T-helper 1 cell treated with Interleukin-12 subunit alpha and Interleukin-12 subunit beta and Interleukin-4 antibody, amounts not matched to agents 30 ng/mL and 1 ng/mL, for 36 hours (primary cell): ENCODE data around the gene RBMS3. TPM values are rescaled to one million over a fixed set of nuclear protein-coding genes. Genes with fewer than 3 reads are reported as not detected.

Experiments
- intact Hi-C: fragments of 100-400 bp; cut with micrococcal nuclease; formaldehyde crosslinking; loops from one replicate; pipeline ENCODE4 v1.15.1; 2024
- total RNA-seq: library from RNA; stranded (reverse); gene quantifications from 2 replicates; pipeline ENCODE4 v1.2.3, GENCODE V29; 2022

The RBMS3 gene
- total RNA-seq, 1 donor from 2014 or later: 4.1 TPM

GRCh38 chr3:29275309-29275708 is 5.6 kb upstream of the RBMS3 start:
- intact Hi-C loops: no loop called here

GRCh38 chr3:29277249-29277648 is 3.6 kb upstream of the RBMS3 start:
- intact Hi-C loops: no loop called here

- intact Hi-C loops: no loop called here
These were observed 1.6 kb upstream of the RBMS3 start for GRCh38 chr3:29279286-29279685.

GRCh38 chr3:29279806-29280205 is 1.1 kb upstream of the RBMS3 start:
- intact Hi-C loops: loop anchor here (2.0 to 10.0 kb wide), 5 partner anchors 98 to 1325 kb away; partner anchors contain the start of gene TGFBR2

- intact Hi-C loops: loop anchor here (2.0 to 10.0 kb wide), 5 partner anchors 99 to 1324 kb away; partner anchors contain the start of gene TGFBR2
These were observed 148 bp downstream of the RBMS3 start for GRCh38 chr3:29281094-29281343.

GRCh38 chr3:29281344-29282241 is 722 bp downstream of the RBMS3 start:
- intact Hi-C loops: loop anchor here (1.0 to 10.0 kb wide), 8 partner anchors 25 to 1323 kb away; partner anchors contain the start of gene TGFBR2

- intact Hi-C loops: loop anchor here (1.0 to 10.0 kb wide), 8 partner anchors 26 to 1322 kb away; partner anchors contain the start of gene TGFBR2
These were observed 1.8 kb downstream of the RBMS3 start for GRCh38 chr3:29282427-29283230.

GRCh38 chr3:29283231-29284119 is 2.6 kb downstream of the RBMS3 start:
- intact Hi-C loops: loop anchor here (1.0 to 10.0 kb wide), 7 partner anchors 27 to 1321 kb away; partner anchors contain the start of gene TGFBR2

GRCh38 chr3:29284497-29284896 is 3.6 kb downstream of the RBMS3 start:
- intact Hi-C loops: loop anchor here (5.0 to 10.0 kb wide), 4 partner anchors 102 to 1320 kb away; partner anchors contain the start of gene TGFBR2

- intact Hi-C loops: loop anchor here (10.0 kb wide), 2 partner anchors 229 to 1319 kb away; partner anchors contain the start of gene TGFBR2
These were observed 4.7 kb downstream of the RBMS3 start for GRCh38 chr3:29285471-29286071.

- intact Hi-C loops: loop anchor here (10.0 kb wide), 2 partner anchors 228 to 1318 kb away; partner anchors contain the start of gene TGFBR2
These were observed 5.8 kb downstream of the RBMS3 start for GRCh38 chr3:29286478-29287240.

- intact Hi-C loops: no loop called here
These were observed 9.7 kb downstream of the RBMS3 start for GRCh38 chr3:29290596-29290995.

- intact Hi-C loops: no loop called here
These were observed 10.6 kb downstream of the RBMS3 start for GRCh38 chr3:29291260-29291981.

- intact Hi-C loops: no loop called here
These were observed 11.1 kb downstream of the RBMS3 start for GRCh38 chr3:29291982-29292363.

- intact Hi-C loops: no loop called here
These were observed 12.6 kb downstream of the RBMS3 start for GRCh38 chr3:29293421-29293820.

GRCh38 chr3:29297998-29298397 is 17.1 kb downstream of the RBMS3 start:
- intact Hi-C loops: no loop called here

- intact Hi-C loops: no loop called here
These were observed 20.6 kb downstream of the RBMS3 start for GRCh38 chr3:29301332-29302019.

GRCh38 chr3:29302619-29303018 is 21.7 kb downstream of the RBMS3 start:
- intact Hi-C loops: no loop called here
